Thyroid gland (tissue), 4 donors: ENCODE measurements around the gene LSS. TPM values are rescaled to one million over a fixed set of nuclear protein-coding genes. Genes with fewer than 3 reads are reported as not detected.

Experiments
- DNase-seq, 2 donors: peaks; one replicate each; pipeline ENCODE4 v3.0.0-alpha.2; 2019
- H3K27ac ChIP-seq, 3 donors: fragments of 200-600 bp; sonication (generic); 1 replicate in 2 of 3; 2 replicates in 1 of 3; pipeline ENCODE4 v1.5.1; 2016 to 2019; ENCODE audit warnings: mild to moderate bottlenecking in 1 of 3, moderate library complexity in 1 of 3
- H3K27me3 ChIP-seq: fragments of 200-600 bp; sonication (generic); one replicate; pipeline ENCODE4 v1.5.1; 2019
- H3K36me3 ChIP-seq, 2 donors: fragments of 200-600 bp; sonication (generic); one replicate each; pipeline ENCODE4 v1.5.1; 2016 to 2019
- H3K4me1 ChIP-seq, 2 donors: fragments of 200-600 bp; sonication (generic); one replicate each; pipeline ENCODE4 v1.5.1; 2017 to 2019
- H3K4me3 ChIP-seq, 3 donors: fragments of 200-600 bp; sonication (generic); replicated peaks in 1 of 3; 1 replicate in 2 of 3; 2 replicates in 1 of 3; pipeline ENCODE4 v1.5.1; 2016; ENCODE audit warnings: mild to moderate bottlenecking in 1 of 3
- H3K9me3 ChIP-seq: fragments of 200-600 bp; sonication (generic); one replicate; pipeline ENCODE4 v1.5.1; 2017
- POLR2A ChIP-seq, 2 donors: fragments of 450-650 bp; IDR thresholded peaks; one replicate each; pipeline ENCODE4 v1.6.1; 2017; ENCODE audit warnings: antibody characterized with exemption in 2 of 2, mild to moderate bottlenecking in 2 of 2, moderate library complexity in 1 of 2
- WGBS, 2 donors: methylation state at CpG; one replicate each; pipeline ENCODE4 v1.1.5; 2017; 5-methylcytosine and 5-hydroxymethylcytosine counted together
- intact Hi-C: fragments of 100-400 bp; cut with DNase I; formaldehyde crosslinking; loops from one replicate; pipeline ENCODE4 v1.15.1; 2023
- total RNA-seq, 4 donors: library from RNA; depleted of rRNA; stranded (reverse); fragments of >200 nt; gene quantifications; one replicate each; pipeline ENCODE4 v1.2.3, GENCODE V29; 2016
- TF ChIP-seq, protein P1 (sequence below), 6 experiments: fragments of 200-600 bp in 3 of 6; fragments of 450-650 bp in 3 of 6; sonication (generic) in 3 of 6; IDR thresholded peaks; one replicate each; pipeline ENCODE4 v1.5.1; 2016 to 2019; ENCODE audit warnings: antibody characterized with exemption in 6 of 6, mild to moderate bottlenecking in 2 of 6, inconsistent platforms in 1 of 6, moderate library complexity in 1 of 6

Gene LSS
- total RNA-seq, 4 donors from 2014 or later, result 31.4 to 57.7 (median 42.0) TPM

GRCh38 chr21:46266946-46267345, 38.4 kb upstream of the LSS start:
- Histone ChIP-seq H3K36me3 (peaks cover 68 to 78% of the 10 kb centered on the region in 2 donors), H3K9me3 (no peaks in the 10 kb centered on the region), H3K27ac (no peak overlapping the region), H3K4me3 (no peak overlapping the region), H3K27me3 (no peaks in the 10 kb centered on the region), H3K4me1 (no peaks in the 10 kb centered on the region)
- intact Hi-C loops, result no loop called here
- no peak for DNase-seq
- WGBS, 2 donors, result 91 to 95% methylated on average over 18 to 19 of the region's 19 CpGs
- TF ChIP-seq, protein P1, sequence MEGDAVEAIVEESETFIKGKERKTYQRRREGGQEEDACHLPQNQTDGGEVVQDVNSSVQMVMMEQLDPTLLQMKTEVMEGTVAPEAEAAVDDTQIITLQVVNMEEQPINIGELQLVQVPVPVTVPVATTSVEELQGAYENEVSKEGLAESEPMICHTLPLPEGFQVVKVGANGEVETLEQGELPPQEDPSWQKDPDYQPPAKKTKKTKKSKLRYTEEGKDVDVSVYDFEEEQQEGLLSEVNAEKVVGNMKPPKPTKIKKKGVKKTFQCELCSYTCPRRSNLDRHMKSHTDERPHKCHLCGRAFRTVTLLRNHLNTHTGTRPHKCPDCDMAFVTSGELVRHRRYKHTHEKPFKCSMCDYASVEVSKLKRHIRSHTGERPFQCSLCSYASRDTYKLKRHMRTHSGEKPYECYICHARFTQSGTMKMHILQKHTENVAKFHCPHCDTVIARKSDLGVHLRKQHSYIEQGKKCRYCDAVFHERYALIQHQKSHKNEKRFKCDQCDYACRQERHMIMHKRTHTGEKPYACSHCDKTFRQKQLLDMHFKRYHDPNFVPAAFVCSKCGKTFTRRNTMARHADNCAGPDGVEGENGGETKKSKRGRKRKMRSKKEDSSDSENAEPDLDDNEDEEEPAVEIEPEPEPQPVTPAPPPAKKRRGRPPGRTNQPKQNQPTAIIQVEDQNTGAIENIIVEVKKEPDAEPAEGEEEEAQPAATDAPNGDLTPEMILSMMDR (IDR thresholded peaks at IDR 0.05), result no peak
- TF ChIP-seq POLR2A (IDR thresholded peaks at IDR 0.05), result no peak

DNA sequence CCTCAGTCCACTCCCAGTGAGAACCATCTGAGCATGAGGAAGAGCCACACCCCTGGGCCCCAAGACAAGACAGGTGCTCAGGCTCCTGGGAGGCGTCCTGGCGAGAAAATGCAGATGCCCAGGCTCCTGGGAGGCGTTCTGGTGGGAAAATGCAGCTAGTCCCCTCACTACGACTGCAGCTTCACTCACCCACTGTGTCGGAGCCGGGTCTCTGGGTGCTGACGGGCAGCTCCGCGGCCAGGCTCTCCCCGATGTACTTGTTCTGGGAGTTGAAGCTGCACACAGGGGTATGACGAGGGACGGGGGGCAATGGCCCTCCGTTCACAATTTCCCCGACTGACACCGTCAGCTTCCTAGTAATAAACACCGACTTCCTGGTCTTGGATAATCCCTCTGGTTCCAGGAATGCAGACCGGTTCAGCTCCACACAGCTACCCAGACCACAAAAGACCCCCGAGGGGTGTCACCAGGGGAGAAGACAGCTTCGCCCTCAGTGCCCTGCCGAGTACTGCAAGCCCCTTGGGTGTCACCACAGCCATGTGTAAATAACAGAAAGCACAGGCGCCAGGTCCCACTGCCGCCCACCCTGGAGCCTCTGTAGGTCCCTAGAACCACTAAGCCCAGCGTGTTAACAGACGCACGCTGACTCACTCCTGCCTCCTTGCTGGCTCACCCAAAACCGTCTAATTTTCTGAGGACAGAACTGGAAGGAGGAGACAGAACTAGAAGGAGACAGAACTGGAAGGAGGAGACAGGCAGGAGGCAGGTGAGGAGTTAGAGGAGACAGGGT, 37.4 kb upstream of the LSS start:
- DNase-seq, result no peak
- Histone ChIP-seq H3K4me1 (no peaks in the 10 kb centered on the region), H3K9me3 (no peaks in the 10 kb centered on the region), H3K4me3 (no peak overlapping the region), H3K27ac (no peak overlapping the region), H3K36me3 (peaks cover 69 to 80% of the 10 kb centered on the region in 2 donors), H3K27me3 (no peaks in the 10 kb centered on the region)
- 82 to 89% methylated on average over 16 to 26 of the region's 26 CpGs for WGBS, 2 donors
- TF ChIP-seq, protein P1 (IDR thresholded peaks at IDR 0.05), result no peak
- no peak for TF ChIP-seq POLR2A (IDR thresholded peaks at IDR 0.05)
- intact Hi-C loops, result no loop called here

DNA sequence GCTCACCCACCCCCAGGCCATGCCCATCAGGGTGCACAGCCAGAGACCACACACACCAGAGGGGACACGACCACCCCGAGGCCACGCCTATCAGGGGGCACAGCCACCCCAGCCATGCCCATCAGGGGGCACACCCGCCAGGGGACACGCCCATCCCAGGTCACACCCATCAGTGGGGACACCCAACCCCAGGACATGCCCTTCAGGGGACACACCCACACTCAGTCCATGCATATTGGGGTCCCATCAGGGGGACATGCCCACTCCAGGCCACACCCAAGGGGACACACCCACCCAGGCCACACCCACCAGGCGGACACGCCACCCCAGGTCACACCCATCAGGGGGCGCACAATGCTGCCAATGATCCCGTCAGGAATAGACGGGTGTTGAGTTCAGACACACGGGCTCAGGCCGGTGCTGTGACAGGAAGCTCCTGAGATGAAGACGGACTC, 36.1 kb upstream of the LSS start:
- Histone ChIP-seq H3K9me3 (no peaks in the 10 kb centered on the region), H3K4me3 (no peak overlapping the region), H3K27ac (no peak overlapping the region), H3K4me1 (no peaks in the 10 kb centered on the region), H3K36me3 (peaks cover 69 to 80% of the 10 kb centered on the region in 2 donors), H3K27me3 (no peaks in the 10 kb centered on the region)
- intact Hi-C loops, result no loop called here
- no peak for DNase-seq
- 97 to 100% methylated on average over 1 to 13 of the region's 13 CpGs for WGBS, 2 donors
- no peak for TF ChIP-seq POLR2A (IDR thresholded peaks at IDR 0.05)
- TF ChIP-seq, protein P1 (IDR thresholded peaks at IDR 0.05), result no peak

GRCh38 chr21:46264046-46264689, 35.6 kb upstream of the LSS start:
- TF ChIP-seq, protein P1 (IDR thresholded peaks at IDR 0.05), result no peak
- no peak for TF ChIP-seq POLR2A (IDR thresholded peaks at IDR 0.05)
- H3K9me3 ChIP-seq, result no peaks in the 10 kb centered on the region
- DNase-seq, result no peak
- H3K27ac ChIP-seq, result no peak overlapping the region
- no peaks in the 10 kb centered on the region for H3K4me1 ChIP-seq
- 95 to 98% methylated on average over 14 to 16 of the region's 22 CpGs for WGBS, 2 donors
- no peak overlapping the region for H3K4me3 ChIP-seq
- H3K27me3 ChIP-seq, result no peaks in the 10 kb centered on the region
- intact Hi-C loops, result no loop called here
- H3K36me3 ChIP-seq, result peaks cover 71 to 79% of the 10 kb centered on the region in 2 donors

DNA sequence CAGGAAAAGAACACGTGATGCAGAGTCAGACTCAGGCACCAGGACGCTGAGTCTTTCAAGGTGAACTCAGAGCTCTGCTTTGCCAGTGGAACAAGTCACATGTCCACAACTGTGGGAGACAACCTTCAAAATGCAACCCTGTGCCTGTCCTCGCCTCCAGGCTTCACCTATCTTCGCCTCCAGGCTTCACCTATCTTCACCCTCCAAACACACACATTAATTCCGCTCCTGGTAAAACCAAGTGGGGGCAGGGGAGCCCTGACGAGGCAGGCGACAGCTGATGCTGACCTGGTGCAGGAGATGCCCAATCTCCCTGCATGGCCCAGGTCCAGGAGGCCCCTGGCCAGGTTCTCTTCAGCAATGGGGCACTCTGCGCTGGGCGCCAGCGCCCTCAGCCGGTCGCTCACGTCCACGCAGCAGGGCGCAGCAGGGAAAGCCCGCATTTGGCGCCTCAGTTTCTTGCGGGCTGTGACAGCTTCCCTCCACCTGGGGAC, 28.0 kb upstream of the LSS start:
- intact Hi-C loops, result no loop called here
- no peak overlapping the region for H3K27ac ChIP-seq
- H3K9me3 ChIP-seq, result no peaks in the 10 kb centered on the region
- H3K36me3 ChIP-seq, result peaks cover 77 to 92% of the 10 kb centered on the region in 2 donors
- H3K4me1 ChIP-seq, result no peaks in the 10 kb centered on the region
- H3K4me3 ChIP-seq, result no peak overlapping the region
- no peak for TF ChIP-seq POLR2A (IDR thresholded peaks at IDR 0.05)
- TF ChIP-seq, protein P1 (IDR thresholded peaks at IDR 0.05), result no peak
- WGBS, 2 donors, result 93 to 99% methylated on average over 18 of the region's 18 CpGs
- DNase-seq, result no peak
- H3K27me3 ChIP-seq, result no peaks in the 10 kb centered on the region
